ENCODE data around the gene ADPRS.

- no peak for TF ChIP-seq CTCF (IDR thresholded peaks at IDR 0.05)
- TF ChIP-seq POLR2A (IDR thresholded peaks at IDR 0.05): no peak
These were observed 18.3 kb upstream of the ADPRS start for GRCh38 chr1:36070349-36070748.

Data from lower leg skin (tissue), 3 donors.